ENCODE data around the gene PI4KB.

DNA sequence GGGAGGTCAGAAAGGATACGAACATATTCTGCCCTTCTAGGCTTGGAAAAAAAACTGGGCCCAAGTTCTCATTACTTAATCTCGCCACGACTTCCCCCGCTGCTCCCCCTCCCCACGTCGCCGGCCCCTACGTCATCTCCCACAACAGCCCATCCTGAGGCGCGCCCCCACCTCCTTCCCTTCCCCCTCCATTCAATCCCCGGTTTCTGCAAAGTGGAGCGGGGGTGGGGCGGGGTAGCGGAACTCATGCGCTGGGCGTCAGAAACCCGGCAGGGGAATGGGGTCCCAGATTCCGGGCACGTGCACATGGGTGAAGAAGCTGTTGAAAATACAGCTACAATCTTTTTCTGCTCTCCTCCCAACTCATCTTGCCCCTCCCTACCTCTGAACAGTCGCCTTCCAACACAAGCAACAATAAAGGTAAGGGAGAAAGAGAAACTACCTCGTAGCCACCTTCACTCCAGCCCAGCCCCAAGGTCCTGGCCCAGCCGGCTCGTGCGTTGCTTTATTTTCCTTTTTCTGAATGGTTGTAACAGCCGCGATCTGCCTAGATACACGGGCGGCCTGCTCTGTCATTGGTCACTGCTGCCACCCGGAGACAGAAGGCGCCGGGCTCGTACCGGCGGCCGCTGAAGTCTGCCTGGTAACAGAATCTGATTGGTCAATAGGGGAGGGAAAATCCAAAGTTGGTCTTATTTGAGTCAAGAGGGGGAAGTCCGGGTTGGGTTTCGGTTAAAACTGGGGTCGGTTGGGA is 19.7 kb upstream of the PI4KB start, which contains the start of gene RFX5:
- TF ChIP-seq TAF1 (IDR thresholded peaks at IDR 0.05; ENCODE audit: borderline replicate concordance, low read depth, low read length) (peak; percentile 36; the same call in 1 of the 2 replicates), POLR2AphosphoS5 (IDR thresholded peaks at IDR 0.05; ENCODE audit: low read depth, low read length) (peak; percentile 63)

All from GM12892 (cell line).